WI38 (cell line): ENCODE data around the gene GLT8D2.
A peak's percentile ranks its signal among the peaks of the same experiment; 100 is the strongest.
"Not testable (repeated sequence)": the region's sequence is repeated elsewhere in the genome, so short reads cannot be mapped to it uniquely, and the experiment has no call there.

Experiments
- H3K4me3 ChIP-seq: 2 replicates; pipeline ENCODE4 v1.5.1; 2011; ENCODE audit warnings: low read depth, mild to moderate bottlenecking, control low read depth, low read length
- TF ChIP-seq, protein P1 (sequence below): IDR thresholded peaks from 2 replicates; pipeline ENCODE4 v1.5.1; 2012; ENCODE audit warnings: low read depth, mild to moderate bottlenecking, control low read depth, low read length

Gene GLT8D2

DNA sequence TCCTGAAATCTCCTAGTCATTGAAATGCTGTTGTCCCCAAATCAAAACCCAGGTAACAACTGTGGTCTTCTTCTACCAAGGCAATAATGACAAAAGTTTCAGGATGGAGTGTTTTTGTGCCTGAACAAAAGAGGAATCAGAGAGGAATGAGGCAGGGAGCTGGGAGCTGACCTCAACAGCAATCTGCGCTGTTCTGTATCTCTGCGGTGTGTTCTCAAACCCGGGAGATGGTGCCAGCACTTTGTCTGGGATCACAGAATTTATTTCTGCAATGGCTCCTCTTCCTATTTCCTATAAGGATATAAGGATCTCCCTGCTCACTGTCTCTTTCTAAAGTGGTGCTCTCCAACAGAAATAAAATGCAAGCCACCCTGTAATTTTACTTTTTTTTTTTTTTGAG lies 449 bp upstream of the GLT8D2 start:
- TF ChIP-seq, protein P1, sequence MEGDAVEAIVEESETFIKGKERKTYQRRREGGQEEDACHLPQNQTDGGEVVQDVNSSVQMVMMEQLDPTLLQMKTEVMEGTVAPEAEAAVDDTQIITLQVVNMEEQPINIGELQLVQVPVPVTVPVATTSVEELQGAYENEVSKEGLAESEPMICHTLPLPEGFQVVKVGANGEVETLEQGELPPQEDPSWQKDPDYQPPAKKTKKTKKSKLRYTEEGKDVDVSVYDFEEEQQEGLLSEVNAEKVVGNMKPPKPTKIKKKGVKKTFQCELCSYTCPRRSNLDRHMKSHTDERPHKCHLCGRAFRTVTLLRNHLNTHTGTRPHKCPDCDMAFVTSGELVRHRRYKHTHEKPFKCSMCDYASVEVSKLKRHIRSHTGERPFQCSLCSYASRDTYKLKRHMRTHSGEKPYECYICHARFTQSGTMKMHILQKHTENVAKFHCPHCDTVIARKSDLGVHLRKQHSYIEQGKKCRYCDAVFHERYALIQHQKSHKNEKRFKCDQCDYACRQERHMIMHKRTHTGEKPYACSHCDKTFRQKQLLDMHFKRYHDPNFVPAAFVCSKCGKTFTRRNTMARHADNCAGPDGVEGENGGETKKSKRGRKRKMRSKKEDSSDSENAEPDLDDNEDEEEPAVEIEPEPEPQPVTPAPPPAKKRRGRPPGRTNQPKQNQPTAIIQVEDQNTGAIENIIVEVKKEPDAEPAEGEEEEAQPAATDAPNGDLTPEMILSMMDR = no peak
- peak overlapping the region; percentile 73 for H3K4me3 ChIP-seq

DNA sequence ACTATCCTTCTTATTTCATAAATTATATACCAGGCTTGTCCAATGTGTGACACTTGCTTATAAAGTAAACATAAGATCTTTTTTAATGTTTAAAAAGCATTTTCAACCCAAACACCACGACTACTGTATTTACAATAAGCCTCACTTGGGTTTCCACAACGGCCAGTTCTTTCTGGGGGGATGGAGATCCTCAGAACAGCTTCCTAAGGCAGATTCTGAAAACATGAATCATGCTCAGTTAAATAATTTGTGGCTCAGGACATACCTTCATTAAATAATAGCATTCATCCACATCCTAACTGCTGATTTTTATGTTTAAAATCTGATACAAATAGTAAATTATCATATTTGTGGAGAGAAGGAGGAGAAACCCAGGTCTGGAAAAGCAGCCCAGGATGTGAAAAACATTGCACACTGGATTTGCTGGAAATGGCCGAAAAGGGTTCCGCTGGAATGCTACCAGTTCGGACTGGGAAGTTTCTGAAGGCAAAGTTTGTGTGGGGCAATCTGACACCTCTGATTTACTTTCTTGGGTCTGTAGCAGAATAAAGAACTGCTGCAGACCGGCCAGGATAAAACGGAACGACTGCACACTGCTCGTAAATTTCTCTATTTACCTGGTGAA lies 597 bp downstream of the GLT8D2 start:
- TF ChIP-seq, protein P1 = no peak
- H3K4me3 ChIP-seq = peak overlapping the region; percentile 73

DNA sequence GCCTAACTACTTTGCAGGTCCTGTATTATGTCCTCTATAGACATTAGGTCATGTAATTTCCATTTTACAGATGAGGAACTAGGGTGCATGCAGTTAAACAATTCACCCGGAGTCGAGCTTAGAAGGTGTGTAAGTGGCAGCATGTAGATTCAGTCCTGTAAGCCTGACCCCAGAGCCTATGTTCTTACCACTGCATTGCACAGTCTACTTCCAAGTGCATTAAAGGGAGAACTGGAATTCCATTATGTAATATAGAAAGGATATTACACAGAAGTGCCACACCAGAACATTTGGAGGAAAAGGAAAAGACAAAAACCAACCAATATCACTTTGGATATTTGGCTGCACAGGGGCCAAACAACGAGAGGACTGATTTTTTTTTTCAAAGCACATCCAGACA lies 1.2 kb downstream of the GLT8D2 start:
- TF ChIP-seq, protein P1 = no peak
- H3K4me3 ChIP-seq = peak overlapping the region; percentile 73

DNA sequence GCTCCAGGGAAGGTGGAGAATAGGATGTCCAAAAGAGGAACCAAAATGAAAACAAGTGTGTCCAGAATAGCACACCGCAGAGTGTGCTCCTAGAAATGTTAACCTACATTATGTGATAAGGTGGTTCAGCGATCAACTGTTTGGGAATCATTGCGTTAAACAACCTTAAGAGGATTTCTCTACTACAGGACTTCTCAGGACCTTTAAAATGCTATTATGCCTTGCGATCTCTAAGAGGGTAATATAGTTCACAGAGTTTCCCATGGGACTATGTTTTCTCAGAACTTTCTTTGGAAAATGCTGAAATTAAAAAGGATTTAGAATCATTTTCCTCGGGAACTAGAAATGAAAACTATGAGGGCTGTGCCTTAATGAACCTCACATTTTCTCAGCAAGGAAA lies 1.8 kb downstream of the GLT8D2 start:
- peak overlapping the region; percentile 73; the same call in 1 of the 2 replicates for H3K4me3 ChIP-seq
- TF ChIP-seq, protein P1 = no peak

DNA sequence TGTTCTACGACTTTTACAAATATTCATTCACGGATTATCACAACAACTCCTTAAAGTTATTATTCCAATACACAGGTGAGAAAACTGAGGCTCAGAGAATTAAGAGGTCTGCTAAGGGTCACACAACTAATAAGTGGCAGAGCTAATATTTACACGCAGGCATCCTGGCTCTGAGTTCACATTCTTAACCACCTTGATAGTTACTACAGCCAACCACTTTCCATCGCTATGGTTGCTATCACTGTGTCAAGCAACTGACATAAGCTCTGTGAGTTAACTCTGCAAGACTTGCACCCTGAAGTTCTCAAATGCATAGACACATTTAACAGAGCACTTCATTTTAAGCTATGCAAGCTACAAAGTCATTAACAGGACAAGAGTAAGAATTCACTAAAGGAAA lies 3.7 kb downstream of the GLT8D2 start:
- TF ChIP-seq, protein P1 = no peak
- H3K4me3 ChIP-seq = no peak overlapping the region

DNA sequence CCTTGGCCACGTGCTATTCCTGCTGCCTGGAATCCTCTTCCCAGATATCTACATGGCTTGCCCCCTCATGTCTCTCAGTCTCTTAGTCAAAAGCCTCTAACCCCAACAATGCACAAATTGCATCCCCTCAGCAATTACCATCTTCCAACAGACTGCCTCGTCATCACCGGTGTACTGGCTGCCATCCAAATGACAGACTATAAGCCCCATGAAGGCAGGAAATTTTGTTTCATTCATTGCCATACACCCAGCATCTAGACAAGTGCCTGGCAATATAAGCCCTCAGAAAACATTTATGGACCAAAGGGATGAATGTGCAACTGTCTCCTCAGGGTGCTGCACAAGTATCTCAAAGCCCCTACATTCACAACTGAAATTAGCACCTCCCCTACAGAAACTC lies 5.8 kb downstream of the GLT8D2 start:
- H3K4me3 ChIP-seq = no peak overlapping the region
- TF ChIP-seq, protein P1 = no peak

DNA sequence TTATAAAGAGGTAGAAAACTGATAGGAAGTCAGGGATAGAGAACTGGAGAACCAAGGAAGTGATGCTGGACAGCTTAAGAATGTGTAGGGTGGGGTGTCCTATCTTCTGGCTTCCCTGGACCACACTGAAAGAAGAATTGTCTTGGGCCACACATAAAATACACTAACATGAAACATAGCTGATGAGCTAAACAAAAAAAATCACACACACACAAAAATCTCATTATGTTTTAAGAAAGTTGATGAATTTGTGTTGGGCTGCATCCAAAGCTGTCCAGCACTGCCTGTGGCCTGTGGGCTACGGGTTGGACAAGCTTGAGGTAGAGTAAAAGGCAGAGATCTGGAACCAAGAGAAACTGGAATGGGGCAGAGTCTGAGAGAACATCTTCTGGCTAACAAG lies 7.4 kb downstream of the GLT8D2 start:
- H3K4me3 ChIP-seq = no peak overlapping the region
- TF ChIP-seq, protein P1 = no peak

DNA sequence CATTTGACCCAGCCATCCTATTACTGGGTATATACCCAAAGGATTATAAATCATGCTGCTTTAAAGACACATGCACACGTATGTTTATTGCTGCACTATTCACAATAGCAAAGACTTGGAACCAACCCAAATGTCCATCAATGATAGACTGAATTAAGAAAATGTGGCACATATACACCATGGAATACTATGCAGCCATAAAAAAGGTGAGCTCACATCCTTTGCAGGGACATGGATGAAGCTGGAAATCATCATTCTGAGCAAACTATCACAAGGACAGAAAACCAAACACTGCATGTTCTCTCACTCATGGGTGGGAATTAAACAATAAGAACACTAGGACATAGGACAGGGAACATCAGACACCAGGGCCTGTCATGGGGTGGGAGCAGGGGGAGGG lies 10.2 kb downstream of the GLT8D2 start:
- H3K4me3 ChIP-seq = not testable (repeated sequence)

DNA sequence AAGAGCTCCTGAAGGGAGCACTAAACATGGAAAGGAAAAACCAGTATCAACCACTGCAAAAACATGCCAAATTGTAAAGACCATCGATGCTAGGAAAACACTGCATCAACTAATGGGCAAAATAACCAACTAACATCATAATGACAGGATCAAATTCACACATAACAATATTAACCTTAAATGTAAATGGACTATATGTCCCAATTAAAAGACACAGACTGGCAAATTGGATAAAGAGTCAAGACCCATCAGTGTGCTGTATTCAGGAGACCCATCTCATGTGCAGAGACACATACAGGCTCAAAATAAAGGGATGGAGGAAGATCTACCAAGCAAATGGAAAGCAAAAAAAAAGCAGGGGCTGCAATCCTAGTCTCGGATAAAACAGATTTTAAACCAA lies 13.8 kb downstream of the GLT8D2 start:
- H3K4me3 ChIP-seq = not testable (repeated sequence)

DNA sequence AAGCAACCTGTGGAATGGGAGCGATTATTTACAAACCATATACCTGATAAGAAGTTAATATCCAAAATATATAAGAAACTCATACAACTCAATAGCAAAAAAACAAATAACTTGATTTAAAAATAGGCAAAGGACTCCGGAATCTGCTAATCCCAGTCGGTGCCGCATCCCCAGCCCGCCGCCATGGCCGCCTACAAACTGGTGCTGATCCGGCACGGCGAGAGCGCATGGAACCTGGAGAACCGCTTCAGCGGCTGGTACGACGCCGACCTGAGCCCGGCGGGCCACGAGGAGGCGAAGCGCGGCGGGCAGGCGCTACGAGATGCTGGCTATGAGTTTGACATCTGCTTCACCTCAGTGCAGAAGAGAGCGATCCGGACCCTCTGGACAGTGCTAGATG lies 19.4 kb downstream of the GLT8D2 start:
- not testable (repeated sequence) for H3K4me3 ChIP-seq
